NCI-H1417 treated with DMSO at 0.1 percent for 48 hours (cell line): ENCODE measurements around the gene NDUFB4.
A peak's percentile ranks its signal among the peaks of the same experiment; 100 is the strongest.

Experiments
- DNase-seq: peaks from one replicate; lab custom pipeline; 2025; lab: John Stamatoyannopoulos, UW

NDUFB4 gene

DNA sequence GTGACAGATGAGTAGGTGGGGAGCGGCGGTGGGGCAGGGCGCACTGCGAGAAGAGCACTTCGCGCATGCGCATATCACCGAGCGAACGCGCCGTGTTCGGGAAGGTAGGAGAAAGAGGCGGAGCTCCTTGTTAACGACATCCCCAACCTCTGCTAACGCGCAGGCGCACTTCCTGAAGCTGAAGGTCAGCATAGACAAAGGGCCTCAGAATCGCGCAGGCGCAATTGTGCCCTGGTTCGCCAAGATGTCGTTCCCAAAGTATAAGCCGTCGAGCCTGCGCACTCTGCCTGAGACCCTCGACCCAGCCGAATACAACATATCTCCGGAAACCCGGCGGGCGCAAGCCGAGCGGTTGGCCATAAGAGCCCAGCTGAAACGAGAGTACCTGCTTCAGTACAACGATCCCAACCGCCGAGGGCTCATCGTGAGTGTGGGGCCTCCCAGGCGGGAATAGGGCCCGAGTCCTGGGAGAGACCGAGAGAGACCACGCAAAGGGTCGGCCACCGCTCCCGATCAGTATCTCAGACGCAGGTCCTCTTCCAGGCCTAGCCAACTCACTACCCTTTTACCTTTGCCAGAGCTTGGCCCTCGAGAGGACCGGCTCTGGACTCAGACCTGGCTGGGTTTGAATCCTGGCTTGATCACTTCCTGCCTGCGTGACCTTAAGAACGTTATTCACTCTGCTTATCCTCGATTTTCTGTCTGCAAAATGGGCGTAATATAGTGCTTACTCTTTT, at the start of gene NDUFB4:
NDUFB4 (plus strand) TSS at position 221 of the 737 bp plus-strand sequence; CDS start at position 245, 24 bp downstream.
- peak; percentile 92 for DNase-seq

DNA sequence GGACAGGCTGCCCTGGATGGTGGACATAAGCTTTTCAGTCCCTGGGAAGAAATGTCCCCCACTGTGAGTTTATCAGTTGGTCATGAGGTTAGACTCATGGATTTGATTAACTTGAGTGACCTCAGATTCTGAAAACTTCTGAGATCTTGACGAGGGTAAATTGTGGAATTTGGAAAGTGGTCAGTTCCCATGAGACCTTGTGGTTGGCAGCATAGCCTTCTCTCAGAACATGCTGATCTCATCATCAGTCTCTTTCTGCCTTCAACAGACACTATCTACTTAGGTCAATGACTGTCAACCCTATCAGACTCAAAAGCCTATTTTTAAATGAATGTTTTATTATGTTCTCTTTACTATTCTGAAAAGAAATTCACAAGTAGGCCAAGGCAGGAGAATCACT, 45.6 kb upstream of the NDUFB4 start:
- no peak for DNase-seq

DNA sequence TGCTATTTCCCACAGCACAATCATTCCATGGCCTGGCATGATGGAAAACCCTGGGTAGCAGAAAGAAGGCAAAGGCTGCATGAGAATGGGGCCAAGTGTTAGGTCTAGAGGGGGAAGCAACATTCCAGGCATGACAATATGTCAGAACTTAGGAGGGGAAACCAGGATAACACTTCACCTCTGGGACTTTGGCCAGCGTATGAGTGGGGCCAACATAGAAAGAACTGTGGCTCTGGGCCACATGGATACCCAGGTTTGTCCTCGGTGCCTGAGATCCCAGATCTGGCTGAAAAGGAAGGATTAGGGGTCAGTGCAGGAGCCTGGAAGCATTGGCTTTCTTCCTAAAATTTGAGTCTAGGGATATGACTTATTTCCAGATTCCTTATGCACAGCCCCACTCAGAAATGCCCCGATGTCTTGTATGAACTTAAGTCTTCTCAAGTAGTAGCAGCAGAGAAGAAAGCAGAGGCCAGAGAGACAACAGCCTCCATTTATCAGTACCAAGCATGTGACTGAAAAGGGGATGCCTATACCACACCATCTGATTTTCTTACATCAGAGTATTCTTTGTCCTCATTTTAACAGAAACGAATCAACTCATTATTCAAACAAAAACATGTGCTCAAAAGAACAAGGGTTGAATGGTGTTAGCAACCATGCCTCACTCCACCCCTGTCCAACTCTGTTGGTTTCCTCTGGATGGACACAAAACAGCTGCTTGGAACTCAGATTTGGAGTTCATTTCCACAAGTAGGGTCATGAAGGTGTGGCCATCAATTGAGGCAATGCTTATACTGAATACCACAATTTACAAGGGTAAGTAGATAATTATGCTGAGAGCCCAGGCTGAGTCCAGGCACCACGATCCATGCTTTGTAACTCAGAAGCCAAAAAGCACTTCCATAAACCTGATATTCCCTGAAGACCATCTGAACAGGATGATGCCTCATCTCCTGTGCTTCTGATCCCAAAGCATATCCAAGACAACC, 43.7 kb upstream of the NDUFB4 start:
- no peak for DNase-seq

DNA sequence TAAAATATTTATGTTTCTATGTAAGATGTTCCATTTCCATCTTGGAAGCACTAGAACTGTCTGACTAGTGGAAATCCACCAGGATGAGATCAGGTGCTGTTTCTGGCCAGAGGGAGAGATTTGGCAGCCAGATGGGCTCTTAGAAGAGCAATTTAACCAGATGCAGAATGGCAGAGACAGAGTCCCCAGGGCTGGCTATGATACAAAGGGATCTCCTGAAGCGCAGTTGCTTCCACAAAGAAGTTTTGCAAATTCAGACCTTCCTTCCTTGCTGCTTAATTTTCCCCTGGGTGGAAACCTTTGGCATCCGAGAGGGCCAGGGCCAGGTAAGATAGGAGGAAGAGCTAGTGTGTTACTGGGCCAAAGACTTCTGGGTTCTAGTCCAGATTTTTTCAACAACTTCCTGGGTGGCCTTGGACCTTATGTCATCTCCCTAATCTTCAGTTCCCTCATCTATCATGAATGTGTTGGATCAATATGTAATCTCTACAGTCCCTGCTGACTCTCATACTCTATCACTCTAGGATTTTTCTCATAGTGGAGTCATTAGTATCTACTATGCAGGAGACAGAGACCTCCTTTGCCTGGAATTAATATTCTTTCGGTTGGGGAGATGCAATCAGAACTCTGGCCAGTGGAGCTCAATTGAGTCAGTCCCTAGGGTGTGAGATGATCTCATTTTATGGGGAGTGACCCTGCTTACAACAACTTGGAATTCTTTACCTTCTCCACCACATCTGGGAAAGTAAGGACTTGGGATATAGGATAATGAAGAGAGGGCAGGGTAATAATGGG, 41.1 kb upstream of the NDUFB4 start:
- no peak for DNase-seq

- no peak for DNase-seq
Measured at GRCh38 chr3:120555657-120556509, 40.3 kb upstream of the NDUFB4 start.

DNA sequence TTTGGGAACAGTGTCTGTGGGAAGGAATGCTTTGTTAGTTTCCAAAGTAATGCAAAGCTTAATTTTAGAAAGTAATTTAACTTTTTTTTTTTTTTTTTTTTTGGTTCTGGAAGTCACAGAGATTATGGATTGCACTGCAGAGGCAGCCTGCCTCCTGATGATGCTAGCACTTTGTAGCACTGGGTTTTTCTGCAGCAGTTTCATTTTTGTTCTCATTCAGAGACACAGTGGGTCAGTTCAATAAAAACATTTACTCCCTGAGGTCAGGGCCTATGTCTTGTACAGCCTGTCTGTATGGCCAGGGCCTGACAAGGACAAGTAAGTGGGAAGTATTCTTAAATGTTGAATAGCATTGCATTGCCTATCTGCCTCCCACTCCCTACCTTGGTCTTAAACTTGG, 39.0 kb upstream of the NDUFB4 start:
- DNase-seq = no peak

DNA sequence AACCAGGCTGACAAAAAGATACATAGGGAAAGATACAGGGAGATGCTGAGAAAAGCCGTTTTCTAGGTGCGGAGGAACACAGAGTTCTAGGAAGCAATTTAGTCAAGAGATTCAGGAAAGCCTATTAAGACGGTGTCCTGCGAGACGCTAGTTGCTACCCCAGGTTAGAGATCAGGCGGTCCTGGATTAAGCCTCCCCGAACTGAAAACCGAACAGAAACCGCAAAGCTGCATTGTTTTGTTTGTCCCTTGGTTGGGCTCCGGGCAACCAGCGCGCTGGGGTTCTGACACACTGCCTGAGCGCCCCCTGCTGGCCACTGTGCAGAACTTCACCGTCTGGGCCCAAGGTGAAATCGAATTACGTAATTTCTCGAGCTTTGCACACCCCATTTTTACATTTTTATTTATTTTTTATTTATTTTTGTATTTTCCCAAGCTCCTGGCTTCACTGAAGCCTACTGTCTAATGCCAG, 37.3 kb upstream of the NDUFB4 start:
- peak; percentile 69 for DNase-seq

DNA sequence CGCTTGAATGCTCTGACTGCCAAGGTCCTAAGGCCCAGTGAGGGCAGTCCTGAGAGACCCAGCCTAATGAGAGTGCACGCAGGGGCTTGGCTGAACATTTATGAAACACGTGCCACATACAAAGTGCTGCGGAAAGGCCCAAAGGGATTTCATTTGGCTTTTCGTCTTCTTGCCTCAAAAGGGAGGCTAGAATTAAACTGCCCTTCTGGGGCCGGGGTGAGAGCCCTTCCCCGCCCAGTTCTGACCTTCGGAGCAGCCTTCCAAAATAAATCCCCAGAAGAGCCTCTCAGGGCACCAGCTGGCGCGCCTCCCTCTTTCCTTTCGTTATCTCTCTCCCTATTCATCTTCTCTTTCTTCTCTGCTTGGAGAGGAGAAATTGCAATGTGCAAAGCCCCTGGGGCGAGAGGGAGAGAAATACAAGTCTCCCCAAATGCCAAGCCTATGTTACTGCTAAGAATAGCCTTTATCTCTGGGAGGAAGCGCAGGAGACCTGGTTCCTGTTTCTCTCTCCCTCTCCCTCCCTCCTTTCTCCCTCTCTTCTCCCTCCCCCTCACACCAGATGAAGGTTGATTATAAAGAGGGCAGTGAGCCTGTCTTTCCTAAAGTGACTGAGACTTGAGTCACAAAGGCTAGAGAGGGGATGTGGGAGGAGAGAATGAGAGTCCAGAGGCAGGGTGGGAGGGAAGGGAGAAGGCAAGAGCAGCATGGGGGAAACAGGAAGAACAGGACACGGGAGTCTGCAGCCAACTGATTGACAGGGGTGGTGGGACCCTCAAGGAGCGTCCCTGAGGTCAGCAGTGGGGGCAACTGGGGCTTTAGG, 36.7 kb upstream of the NDUFB4 start:
- peak; percentile 47 for DNase-seq

DNA sequence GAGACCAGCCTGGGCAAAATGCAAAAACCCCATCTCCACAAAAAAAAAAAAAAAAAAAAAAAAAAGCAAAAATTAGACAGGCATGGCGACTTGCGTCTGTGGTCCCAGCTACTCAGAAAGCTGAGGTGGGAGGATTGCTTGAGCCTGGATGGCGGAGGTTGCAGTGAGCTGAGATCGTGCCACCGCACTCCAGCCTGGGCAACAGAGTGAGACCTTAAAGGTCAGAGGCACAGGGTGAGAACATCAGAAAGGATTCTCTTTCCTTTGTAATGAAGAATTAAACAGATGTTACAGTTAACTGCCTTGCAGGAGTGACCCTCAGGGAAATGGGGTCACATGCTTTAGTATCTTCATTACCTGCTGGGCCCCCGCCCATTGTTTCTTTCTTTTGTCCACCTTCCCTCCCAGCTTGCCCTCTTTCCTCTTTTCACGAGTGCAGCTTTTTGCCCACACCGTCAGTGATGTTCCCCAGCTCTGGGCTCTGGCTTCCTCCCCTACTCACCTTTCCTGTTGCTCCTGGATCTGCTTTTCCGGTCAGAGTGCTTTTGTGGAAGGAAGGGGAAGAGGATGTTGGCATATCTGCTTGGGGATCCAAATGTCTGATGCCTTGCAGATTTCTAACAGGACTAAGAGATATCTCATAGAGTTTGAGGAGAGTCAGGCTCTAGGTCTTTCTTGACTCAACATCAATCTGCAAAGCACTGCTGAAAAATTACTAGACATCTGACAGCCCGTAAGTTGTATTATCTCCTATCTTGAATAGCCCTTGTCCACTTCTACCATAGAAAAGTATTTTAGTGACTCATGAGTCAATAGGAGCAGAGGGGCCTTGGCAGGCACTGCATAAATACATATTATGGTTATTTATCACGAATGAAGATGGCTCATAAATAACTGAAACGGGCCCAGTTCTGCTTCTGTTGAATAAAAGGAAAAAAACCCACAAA, 35.6 kb upstream of the NDUFB4 start:
- no peak for DNase-seq

- DNase-seq = peak; percentile 20
Measured at GRCh38 chr3:120561251-120562045, 34.7 kb upstream of the NDUFB4 start.

- DNase-seq = no peak
Measured at GRCh38 chr3:120563356-120564022, 32.6 kb upstream of the NDUFB4 start.

- no peak for DNase-seq
Measured at GRCh38 chr3:120566243-120566975, 29.7 kb upstream of the NDUFB4 start.

GRCh38 chr3:120567370-120568201, 28.6 kb upstream of the NDUFB4 start:
- DNase-seq = peak; percentile 16

DNA sequence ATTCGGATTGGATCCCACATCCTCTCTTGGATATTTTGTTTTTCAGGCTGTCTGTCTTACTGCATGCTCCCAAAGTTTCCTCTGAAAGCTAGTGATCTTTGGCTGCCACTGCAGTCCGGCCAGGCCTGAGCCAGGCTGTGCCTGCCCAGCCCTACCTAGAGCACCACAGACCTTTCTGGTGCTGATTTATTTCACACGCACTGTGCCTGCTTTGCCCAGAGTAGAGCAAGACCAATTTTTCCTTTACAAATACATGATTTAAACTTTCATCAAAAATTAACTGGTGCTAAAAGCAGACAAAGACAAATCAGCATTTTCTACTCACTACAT, 28.0 kb upstream of the NDUFB4 start:
- DNase-seq = no peak

DNA sequence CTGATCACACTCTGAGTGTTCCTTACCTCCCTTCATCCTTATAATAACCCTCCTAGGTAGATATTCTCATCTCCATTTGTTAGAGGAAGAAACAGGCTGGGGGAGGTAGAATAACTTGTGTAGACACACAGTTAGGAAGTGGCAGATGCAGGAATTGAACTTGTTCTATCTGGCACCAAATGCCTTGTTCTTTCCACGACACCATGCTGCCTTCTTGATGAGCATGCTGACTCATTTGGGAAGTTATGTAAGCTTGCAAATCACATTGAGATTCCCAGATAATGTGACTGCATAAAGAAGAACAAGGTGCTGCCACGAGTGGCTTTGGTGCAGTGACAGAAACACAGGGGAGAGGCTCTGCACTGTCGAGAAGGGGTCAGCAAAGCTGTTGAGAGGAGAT, 27.5 kb upstream of the NDUFB4 start:
- DNase-seq = no peak
